ENCODE measurements around the gene KRT5. TPM values are rescaled to one million over a fixed set of nuclear protein-coding genes. Genes with fewer than 3 reads are reported as not detected.

KRT5 gene
- total and polyA plus RNA-seq, 2 of the 13 experiments (the other 11 are each of a cell fraction or from before 2014, with no cell fraction given): 0.08 TPM; not detected in 1

DNA sequence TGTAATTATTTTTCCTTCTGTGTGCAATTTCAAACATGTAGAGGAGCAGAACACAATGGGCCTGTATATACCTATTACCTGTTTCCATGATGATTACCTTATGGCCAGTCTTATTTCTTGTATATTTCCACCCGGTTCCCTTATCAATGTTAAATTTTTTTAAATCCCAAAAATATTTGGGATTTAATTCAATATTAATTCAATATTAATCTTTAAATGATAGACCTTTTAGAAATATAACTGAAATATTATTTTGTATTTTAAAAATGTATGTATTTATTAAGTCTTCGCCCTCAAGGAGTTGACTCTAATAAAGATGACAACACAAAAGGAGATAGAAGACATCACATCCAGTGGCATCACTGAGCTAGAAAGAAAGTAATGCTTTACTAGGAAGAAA, 46.0 kb downstream of the KRT5 start:
- Histone ChIP-seq H3K27me3 (ENCODE audit: control insufficient read depth in 1 of 2, insufficient read depth in 2 of 2, low read length in 2 of 2) (no peaks in the 10 kb centered on the region; a peak in 1 of 5 replicates), H3K27ac (ENCODE audit: extremely low read length, insufficient read depth, low read length) (no peak overlapping the region), H3K9ac (ENCODE audit: insufficient read depth, low read depth, low read length) (no peak overlapping the region), H3K36me3 (replicated peaks in 1 of 2; ENCODE audit: control insufficient read depth in 1 of 2, insufficient read depth in 2 of 2, low read length in 2 of 2) (no peaks in the 10 kb centered on the region), H3K4me2 (ENCODE audit: low read depth, low read length) (no peak overlapping the region), H3K4me3 (replicated peaks in 1 of 3; ENCODE audit: insufficient read depth in 1 of 3, low read depth in 2 of 3, low read length in 3 of 3) (no peak overlapping the region), H3K4me1 (ENCODE audit: insufficient read depth, low read length) (peaks cover 9% of the 10 kb centered on the region), H3K79me2 (ENCODE audit: insufficient read depth, low read length) (no peaks in the 10 kb centered on the region), H2AFZ (ENCODE audit: low read length) (no peak overlapping the region), H3K9me3 (ENCODE audit: low read length) (no peaks in the 10 kb centered on the region), H4K20me1 (ENCODE audit: insufficient read depth, low read length) (no peaks in the 10 kb centered on the region)
- no peak for DNase-seq (ENCODE audit: low spot score)
- in situ Hi-C loops (cut with HindIII; ENCODE audit: extremely low pct_ligation_motif_present, low pct_unique_long_range_greater_than_20kb) (no loop called here), intact Hi-C loops (cut with micrococcal nuclease; ENCODE audit: unreplicated experiment) (no loop called here)
- POLR2A ChIA-PET: no interaction called here
- no peak for FAIRE-seq
- ATAC-seq: no peak
- no TSS peak for BruUV-seq (replicated peaks)
- 30% methylated on average over 2 of the region's 2 CpGs for WGBS (ENCODE audit: low lambda C conversion rate)
- CTCF ChIA-PET (ENCODE audit: low intra/inter-chr PET ratio, low total read pairs): no interaction called here
- TF ChIP-seq ZNF569 (CRISPR knock-in tag; IDR thresholded peaks at IDR 0.05; ENCODE audit: borderline replicate concordance) (no peak), ZNF274 (CRISPR knock-in tag; IDR thresholded peaks at IDR 0.05) (no peak), PLRG1 (conservative IDR thresholded peaks at IDR 0.05) (no peak), ARHGAP35 (CRISPR knock-in tag; IDR thresholded peaks at IDR 0.05; ENCODE audit: borderline replicate concordance) (no peak), ZNF33A (CRISPR knock-in tag; IDR thresholded peaks at IDR 0.05; ENCODE audit: borderline replicate concordance) (no peak), POLR2G (IDR thresholded peaks at IDR 0.05; ENCODE audit: low read depth, low read length) (no peak), SRSF1 (optimal IDR thresholded peaks at IDR 0.05; ENCODE audit: low read depth, low read length) (no peak), HOXA7 (CRISPR knock-in tag; IDR thresholded peaks at IDR 0.05) (no peak), ZBTB7B (CRISPR knock-in tag; IDR thresholded peaks at IDR 0.05) (no peak), MYC (CRISPR knock-in tag; IDR thresholded peaks at IDR 0.05; ENCODE audit: borderline replicate concordance) (no peak), U2AF2 (IDR thresholded peaks at IDR 0.05; ENCODE audit: low read depth, low read length) (no peak), GRHL1 (CRISPR knock-in tag; conservative IDR thresholded peaks at IDR 0.05) (no peak), ZNF230 (CRISPR knock-in tag; IDR thresholded peaks at IDR 0.05) (no peak), ZNF276 (CRISPR knock-in tag; IDR thresholded peaks at IDR 0.05; ENCODE audit: low read depth) (no peak)
- TF ChIP-seq, protein P1, sequence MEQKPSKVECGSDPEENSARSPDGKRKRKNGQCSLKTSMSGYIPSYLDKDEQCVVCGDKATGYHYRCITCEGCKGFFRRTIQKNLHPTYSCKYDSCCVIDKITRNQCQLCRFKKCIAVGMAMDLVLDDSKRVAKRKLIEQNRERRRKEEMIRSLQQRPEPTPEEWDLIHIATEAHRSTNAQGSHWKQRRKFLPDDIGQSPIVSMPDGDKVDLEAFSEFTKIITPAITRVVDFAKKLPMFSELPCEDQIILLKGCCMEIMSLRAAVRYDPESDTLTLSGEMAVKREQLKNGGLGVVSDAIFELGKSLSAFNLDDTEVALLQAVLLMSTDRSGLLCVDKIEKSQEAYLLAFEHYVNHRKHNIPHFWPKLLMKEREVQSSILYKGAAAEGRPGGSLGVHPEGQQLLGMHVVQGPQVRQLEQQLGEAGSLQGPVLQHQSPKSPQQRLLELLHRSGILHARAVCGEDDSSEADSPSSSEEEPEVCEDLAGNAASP (CRISPR knock-in tag; IDR thresholded peaks at IDR 0.05; ENCODE audit: borderline replicate concordance): no peak
- TF ChIP-seq, protein P2, sequence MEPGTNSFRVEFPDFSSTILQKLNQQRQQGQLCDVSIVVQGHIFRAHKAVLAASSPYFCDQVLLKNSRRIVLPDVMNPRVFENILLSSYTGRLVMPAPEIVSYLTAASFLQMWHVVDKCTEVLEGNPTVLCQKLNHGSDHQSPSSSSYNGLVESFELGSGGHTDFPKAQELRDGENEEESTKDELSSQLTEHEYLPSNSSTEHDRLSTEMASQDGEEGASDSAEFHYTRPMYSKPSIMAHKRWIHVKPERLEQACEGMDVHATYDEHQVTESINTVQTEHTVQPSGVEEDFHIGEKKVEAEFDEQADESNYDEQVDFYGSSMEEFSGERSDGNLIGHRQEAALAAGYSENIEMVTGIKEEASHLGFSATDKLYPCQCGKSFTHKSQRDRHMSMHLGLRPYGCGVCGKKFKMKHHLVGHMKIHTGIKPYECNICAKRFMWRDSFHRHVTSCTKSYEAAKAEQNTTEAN (CRISPR knock-in tag; conservative IDR thresholded peaks at IDR 0.05): no peak
